Measurements from ENCODE around the gene C10orf71. TPM values are rescaled to one million over a fixed set of nuclear protein-coding genes. Genes with fewer than 3 reads are reported as not detected.

C10orf71 gene
- total and polyA plus RNA-seq, 2 of the 8 experiments (the other 6 are each of a cell fraction or from before 2014, with no cell fraction given): not detected

DNA sequence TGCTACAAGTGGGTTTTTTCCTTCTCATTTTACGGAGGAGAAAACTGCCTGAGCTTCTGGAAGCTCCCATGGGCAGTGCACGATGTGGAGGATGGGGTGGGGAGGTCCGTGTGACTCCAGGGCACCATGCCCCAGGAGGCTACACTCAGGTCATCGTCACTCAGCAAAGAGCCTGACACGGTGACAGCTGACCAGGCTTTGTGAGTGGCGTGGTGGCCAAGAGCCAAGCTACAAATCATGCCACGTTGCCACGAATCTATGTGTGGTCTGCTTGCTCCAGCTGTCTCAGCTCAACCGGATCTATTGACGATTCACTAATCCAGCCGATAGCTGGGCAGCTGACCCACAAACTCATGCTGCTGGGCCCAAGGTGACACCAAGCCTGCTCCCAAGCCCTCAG is 27.6 kb upstream of the C10orf71 start (continued):
- no peak for TF ChIP-seq BRCA1 (IDR thresholded peaks at IDR 0.05; ENCODE audit: low read depth, low read length)
- TF ChIP-seq NANOG (IDR thresholded peaks at IDR 0.05; ENCODE audit: insufficient read depth, low read depth, low read length, poor library complexity, severe bottlenecking): no peak
- no peak for TF ChIP-seq SIN3A (conservative IDR thresholded peaks at IDR 0.05 in 1 of 2, IDR thresholded peaks at IDR 0.05 in 1 of 2; ENCODE audit: low read depth in 1 of 2, low read length in 2 of 2)
- TF ChIP-seq GABPA (IDR thresholded peaks at IDR 0.05; ENCODE audit: borderline replicate concordance, insufficient read depth, low read length): no peak
